Stomach (tissue), 9 donors: ENCODE results near the gene DYNC1I1. TPM values are rescaled to one million over a fixed set of nuclear protein-coding genes. Genes with fewer than 3 reads are reported as not detected.
A peak's percentile ranks its signal among the peaks of the same experiment; 100 is the strongest.

ENCODE experiments used
- DNase-seq, 2 donors: peaks; one replicate each; pipeline versions ENCODE4 v3.0.0 to v3.0.0-alpha.2; 2013 to 2019
- H3K27ac ChIP-seq, 5 donors: fragments of 200-600 bp in 4 of 5; sonication (generic) in 4 of 5; one replicate each; pipeline ENCODE4 v1.5.1; 2013 to 2019; ENCODE audit warnings: mild to moderate bottlenecking in 1 of 5, moderate library complexity in 1 of 5
- H3K27me3 ChIP-seq, 3 donors: fragments of 200-600 bp; sonication (generic); one replicate each; pipeline ENCODE4 v1.5.1; 2017 to 2019; ENCODE audit warnings: mixed run types in 1 of 3
- H3K36me3 ChIP-seq, 4 donors: fragments of 200-600 bp; sonication (generic); 1 replicate in 3 of 4; 2 replicates in 1 of 4; pipeline ENCODE4 v1.5.1; 2016 to 2019
- H3K4me1 ChIP-seq, 4 donors: fragments of 200-600 bp; sonication (generic); one replicate each; pipeline ENCODE4 v1.5.1; 2016 to 2019
- H3K4me3 ChIP-seq, 4 donors: fragments of 200-600 bp; sonication (generic) in 3 of 4; one replicate each; pipeline ENCODE4 v1.5.1; 2016 to 2019; ENCODE audit warnings: mild to moderate bottlenecking in 1 of 4
- H3K9me3 ChIP-seq, 4 donors: fragments of 200-600 bp; sonication (generic); one replicate each; pipeline ENCODE4 v1.5.1; 2016 to 2019
- EP300 ChIP-seq: sonication (generic); formaldehyde crosslinking; IDR thresholded peaks from one replicate; pipeline ENCODE4 v1.6.1; 2017; ENCODE audit warnings: antibody characterized with exemption
- POLR2A ChIP-seq, 4 donors: fragments of 450-650 bp; IDR thresholded peaks; one replicate each; pipeline ENCODE4 v1.6.1; 2016; ENCODE audit warnings: antibody characterized with exemption in 4 of 4, control low read depth in 2 of 4, mild to moderate bottlenecking in 1 of 4, moderate library complexity in 1 of 4
- POLR2AphosphoS5 ChIP-seq, 3 donors: sonication (generic); formaldehyde crosslinking; IDR thresholded peaks; one replicate each; pipeline ENCODE4 v1.6.1; 2016; ENCODE audit warnings: antibody characterized with exemption in 3 of 3
- WGBS, 5 donors: extraction: QIAGEN DNeasy Blood & Tissue Kit in 3 of 5; methylation state at CpG; one replicate each; pipeline versions ENCODE4 v1.1.5 to v1.1.7; 2013 to 2018; 5-methylcytosine and 5-hydroxymethylcytosine counted together
- intact Hi-C: fragments of 100-400 bp; cut with DNase I; formaldehyde crosslinking; loops from one replicate; pipeline ENCODE4 v1.15.1; 2023; ENCODE audit warnings: low total_unique reads
- polyA plus RNA-seq, 3 donors: library from polyadenylated mRNA; stranded (reverse); fragments of 200-250 nt; gene quantifications; one replicate each; pipeline ENCODE4 v1.2.3, GENCODE V29; 2013
- total RNA-seq, 5 donors: library from RNA; depleted of rRNA; stranded (reverse); fragments of >200 nt; gene quantifications; one replicate each; pipeline versions ENCODE4 v1.1.0 to v1.2.3, GENCODE V29; 2014 to 2016
- TF ChIP-seq, protein P1 (sequence below), 7 experiments: fragments of 450-650 bp in 4 of 7; fragments of 200-600 bp in 3 of 7; sonication (generic) in 3 of 7; IDR thresholded peaks; one replicate each; pipeline ENCODE4 v1.5.1; 2016 to 2019; ENCODE audit warnings: antibody characterized with exemption in 7 of 7, control low read depth in 2 of 7, mild to moderate bottlenecking in 1 of 7
- donor health status: healthy with polysubstance abuse.
- donor health status: Bipolar disorder and iron deficiency.
- donor health status: healthy.

Gene DYNC1I1
- total and polyA plus RNA-seq, 8 donors: 0.93 to 69.4 (median 5.3) TPM

DNA sequence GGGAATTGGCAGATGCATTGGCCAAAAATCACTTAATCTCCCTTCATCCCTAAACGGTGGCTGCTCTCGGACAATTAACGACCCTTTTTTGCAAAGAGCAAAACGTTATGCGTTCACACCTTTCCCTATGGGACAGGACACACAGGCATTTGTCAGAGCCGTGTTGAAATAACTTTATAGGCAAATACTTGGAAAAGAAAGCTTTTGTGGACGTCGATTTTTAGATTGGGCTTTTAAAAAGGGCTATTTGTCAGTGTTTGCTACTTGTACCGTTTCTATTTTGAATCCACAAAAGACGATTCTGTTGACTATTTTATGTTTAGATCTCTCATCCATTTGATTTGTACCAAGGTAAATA lies 304.0 kb downstream of the DYNC1I1 start:
- Histone ChIP-seq H3K36me3 (no peaks in the 10 kb centered on the region), H3K4me3 (peak overlapping the region; percentile 50 to 63 (median 56)), H3K27ac (no peak overlapping the region), H3K27me3 (peaks cover 0 to 15% (median 0%) of the 10 kb centered on the region in 3 donors), H3K9me3 (no peaks in the 10 kb centered on the region), H3K4me1 (peaks cover 6 to 12% (median 11%) of the 10 kb centered on the region in 4 donors)
- intact Hi-C loops: loop anchor here (5.0 kb wide), 1 partner anchor 951 kb away; no protein-coding TSS in a partner anchor
- 9 to 17% (median 10%) methylated on average over 10 of the region's 10 CpGs for WGBS, 5 donors
- TF ChIP-seq EP300: no peak
- TF ChIP-seq, protein P1, sequence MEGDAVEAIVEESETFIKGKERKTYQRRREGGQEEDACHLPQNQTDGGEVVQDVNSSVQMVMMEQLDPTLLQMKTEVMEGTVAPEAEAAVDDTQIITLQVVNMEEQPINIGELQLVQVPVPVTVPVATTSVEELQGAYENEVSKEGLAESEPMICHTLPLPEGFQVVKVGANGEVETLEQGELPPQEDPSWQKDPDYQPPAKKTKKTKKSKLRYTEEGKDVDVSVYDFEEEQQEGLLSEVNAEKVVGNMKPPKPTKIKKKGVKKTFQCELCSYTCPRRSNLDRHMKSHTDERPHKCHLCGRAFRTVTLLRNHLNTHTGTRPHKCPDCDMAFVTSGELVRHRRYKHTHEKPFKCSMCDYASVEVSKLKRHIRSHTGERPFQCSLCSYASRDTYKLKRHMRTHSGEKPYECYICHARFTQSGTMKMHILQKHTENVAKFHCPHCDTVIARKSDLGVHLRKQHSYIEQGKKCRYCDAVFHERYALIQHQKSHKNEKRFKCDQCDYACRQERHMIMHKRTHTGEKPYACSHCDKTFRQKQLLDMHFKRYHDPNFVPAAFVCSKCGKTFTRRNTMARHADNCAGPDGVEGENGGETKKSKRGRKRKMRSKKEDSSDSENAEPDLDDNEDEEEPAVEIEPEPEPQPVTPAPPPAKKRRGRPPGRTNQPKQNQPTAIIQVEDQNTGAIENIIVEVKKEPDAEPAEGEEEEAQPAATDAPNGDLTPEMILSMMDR (IDR thresholded peaks at IDR 0.05): no peak
- no peak for TF ChIP-seq POLR2AphosphoS5 (IDR thresholded peaks at IDR 0.05)
- TF ChIP-seq POLR2A (IDR thresholded peaks at IDR 0.05): no peak
- no peak for DNase-seq

DNA sequence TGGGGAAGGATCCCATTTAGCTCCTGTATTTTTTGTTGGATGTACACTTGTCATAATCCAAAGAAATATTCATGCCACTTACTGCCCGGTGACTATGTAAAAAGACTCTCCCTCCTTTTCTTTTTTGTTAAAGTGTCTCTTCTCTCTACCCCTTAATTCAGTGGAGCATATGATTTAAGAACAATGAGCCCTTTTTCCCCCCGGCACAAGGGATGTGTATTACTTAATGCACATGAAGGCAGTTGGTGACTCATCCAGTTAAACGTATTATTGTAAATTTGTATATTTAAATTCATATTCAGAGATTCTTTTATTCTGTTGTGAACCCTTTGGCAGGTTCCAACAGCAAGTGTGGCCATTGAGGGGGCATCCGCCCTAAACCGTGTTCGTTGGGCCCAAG lies 307.7 kb downstream of the DYNC1I1 start:
- DNase-seq: no peak
- H3K36me3 ChIP-seq: no peaks in the 10 kb centered on the region
- WGBS, 5 donors: 79 to 88% (median 79%) methylated on average over 6 of the region's 6 CpGs
- peaks cover 6 to 13% (median 11%) of the 10 kb centered on the region in 4 donors for H3K4me1 ChIP-seq
- intact Hi-C loops: no loop called here
- H3K27me3 ChIP-seq: peaks cover 0 to 15% (median 0%) of the 10 kb centered on the region in 3 donors
- TF ChIP-seq, protein P1 (IDR thresholded peaks at IDR 0.05): no peak
- TF ChIP-seq POLR2A (IDR thresholded peaks at IDR 0.05) (no peak), EP300 (no peak), POLR2AphosphoS5 (IDR thresholded peaks at IDR 0.05) (no peak)
- no peaks in the 10 kb centered on the region for H3K9me3 ChIP-seq
- H3K27ac ChIP-seq: no peak overlapping the region
- H3K4me3 ChIP-seq: no peak overlapping the region

DNA sequence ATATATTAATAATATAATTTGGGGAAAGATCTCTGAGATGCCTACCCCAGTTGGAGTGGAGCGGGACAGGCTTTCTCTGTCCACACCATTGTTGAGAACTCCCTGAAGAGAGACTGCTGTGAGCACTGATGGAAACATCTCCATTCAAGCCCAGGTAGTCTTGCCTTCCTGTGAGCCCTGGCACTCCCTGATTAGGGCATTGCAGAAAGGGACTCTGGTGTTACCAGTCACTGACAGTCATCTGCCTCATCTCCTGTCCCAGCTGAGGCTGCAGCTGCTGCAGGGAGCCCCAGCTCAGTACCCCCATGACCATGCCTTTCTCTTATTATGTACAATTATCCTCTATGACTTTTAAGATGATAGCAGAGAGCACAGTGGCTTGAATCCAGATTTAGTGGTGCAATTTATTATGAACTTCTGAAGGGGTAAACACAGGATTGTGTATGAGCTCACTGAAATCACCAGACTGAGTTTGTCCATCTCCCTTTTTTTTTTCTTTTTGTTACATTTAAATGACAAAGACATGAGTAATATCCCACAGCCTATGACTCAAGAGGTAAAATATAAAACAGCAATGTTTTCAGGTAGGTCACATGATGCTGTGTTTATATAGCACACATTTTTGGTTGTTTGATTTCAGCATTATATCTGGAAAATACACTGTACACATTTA lies 312.7 kb downstream of the DYNC1I1 start:
- Histone ChIP-seq H3K36me3 (no peaks in the 10 kb centered on the region), H3K27ac (no peak overlapping the region), H3K27me3 (no peaks in the 10 kb centered on the region), H3K4me3 (no peak overlapping the region), H3K9me3 (no peaks in the 10 kb centered on the region), H3K4me1 (peaks cover 0 to 8% (median 4%) of the 10 kb centered on the region in 4 donors)
- 87 to 100% (median 97%) methylated on average over 1 of the region's 1 CpG for WGBS, 5 donors
- intact Hi-C loops: no loop called here
- no peak for TF ChIP-seq EP300
- TF ChIP-seq, protein P1 (IDR thresholded peaks at IDR 0.05): no peak
- TF ChIP-seq POLR2A (IDR thresholded peaks at IDR 0.05): no peak
- TF ChIP-seq POLR2AphosphoS5 (IDR thresholded peaks at IDR 0.05): no peak
- DNase-seq: peak in 1 of 2 donors; percentile 10

DNA sequence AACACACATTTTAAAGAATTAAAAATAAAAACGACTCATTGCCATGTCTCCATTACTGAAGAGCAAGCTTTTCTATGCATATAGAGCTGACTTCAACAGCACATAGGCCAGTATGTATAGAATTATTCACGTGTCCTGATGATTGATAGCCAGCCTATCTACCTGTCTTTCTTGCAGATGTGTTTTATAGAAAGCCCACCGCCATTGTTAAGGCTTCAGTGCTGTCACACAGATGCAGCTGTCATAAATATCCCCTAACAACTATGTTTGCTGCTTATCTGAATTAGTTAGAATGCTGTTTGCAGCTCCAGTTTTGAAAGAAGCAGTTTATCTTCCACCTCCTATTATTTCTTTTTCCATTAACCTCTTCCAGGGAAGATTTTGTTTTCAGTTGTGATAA lies 313.6 kb downstream of the DYNC1I1 start:
- peaks cover 0 to 8% (median 4%) of the 10 kb centered on the region in 4 donors for H3K4me1 ChIP-seq
- intact Hi-C loops: no loop called here
- no peaks in the 10 kb centered on the region for H3K36me3 ChIP-seq
- no peak for DNase-seq
- H3K4me3 ChIP-seq: no peak overlapping the region
- no peaks in the 10 kb centered on the region for H3K27me3 ChIP-seq
- H3K27ac ChIP-seq: no peak overlapping the region
- TF ChIP-seq POLR2AphosphoS5 (IDR thresholded peaks at IDR 0.05) (no peak), EP300 (no peak), POLR2A (IDR thresholded peaks at IDR 0.05) (no peak)
- TF ChIP-seq, protein P1 (IDR thresholded peaks at IDR 0.05): no peak
- no peaks in the 10 kb centered on the region for H3K9me3 ChIP-seq
- WGBS, 5 donors: 32 to 70% (median 55%) methylated on average over 3 of the region's 3 CpGs
